A673 (cell line): ENCODE results near the gene ARMC8. TPM values are rescaled to one million over a fixed set of nuclear protein-coding genes. Genes with fewer than 3 reads are reported as not detected.

ENCODE experiments used
- BruUV-seq: library from RNA; stranded (reverse); fragments of 400-500 nt; replicated peaks from 2 replicates; lab custom pipeline; 2021; lab: Mats Ljungman, UMichigan
- CTCF ChIA-PET: fragments of 300-600 bp; sonication (Branson Sonifier 250); formaldehyde crosslinking; loops from one replicate; lab custom pipeline; 2022; ENCODE audit warnings: antibody characterized with exemption; lab: Charles Lee
- POLR2A ChIA-PET: fragments of 300-600 bp; sonication (Branson Sonifier 250); formaldehyde crosslinking; loops from one replicate; lab custom pipeline; 2022; ENCODE audit warnings: antibody characterized with exemption; ENCODE audit not compliant: low non-redundant PET; lab: Charles Lee
- DNase-seq: peaks from one replicate; pipeline ENCODE4 v3.0.0-alpha.2; 2015; ENCODE audit warnings: low spot score
- H3K27ac ChIP-seq: fragments of 200-600 bp; sonication (generic); 2 replicates; pipeline ENCODE4 v1.5.1; 2016; ENCODE audit warnings: mixed run types, low read depth, mild to moderate bottlenecking, mixed read lengths, antibody characterized with exemption, low read length; ENCODE audit not compliant: poor library complexity, severe bottlenecking
- H3K27me3 ChIP-seq: fragments of 200-600 bp; sonication (generic); replicated peaks from 2 replicates; pipeline ENCODE4 v1.6.1; 2017; ENCODE audit warnings: mixed run types, low read depth, mild to moderate bottlenecking, mixed read lengths, antibody characterized with exemption, low read length; ENCODE audit not compliant: insufficient read depth, poor library complexity
- H3K36me3 ChIP-seq: fragments of 200-600 bp; sonication (generic); 2 replicates; pipeline ENCODE4 v1.6.1; 2016; ENCODE audit warnings: mixed run types, mild to moderate bottlenecking, mixed read lengths, antibody characterized with exemption, low read length; ENCODE audit not compliant: insufficient read depth, poor library complexity, severe bottlenecking
- H3K4me1 ChIP-seq: fragments of 200-600 bp; sonication (generic); 2 replicates; pipeline ENCODE4 v1.6.1; 2017; ENCODE audit warnings: mixed run types, mild to moderate bottlenecking, mixed read lengths, antibody characterized with exemption, low read length; ENCODE audit not compliant: insufficient read depth, poor library complexity, severe bottlenecking
- H3K4me3 ChIP-seq: fragments of 200-600 bp; sonication (generic); 2 replicates; pipeline ENCODE4 v1.5.1; 2016; ENCODE audit warnings: low read depth, mixed run types, mild to moderate bottlenecking, mixed read lengths, low read length; ENCODE audit not compliant: poor library complexity, severe bottlenecking
- H3K9me3 ChIP-seq: fragments of 200-600 bp; sonication (generic); 2 replicates; pipeline ENCODE4 v1.6.1; 2016; ENCODE audit warnings: mixed run types, low read depth, mild to moderate bottlenecking, mixed read lengths, antibody characterized with exemption, low read length; ENCODE audit not compliant: poor library complexity, severe bottlenecking
- CTCF ChIP-seq: fragments of 300-800, 200-600 bp; sonication (generic); conservative IDR thresholded peaks from 2 replicates; pipeline ENCODE4 v1.5.1; 2017; ENCODE audit warnings: low read depth, mild to moderate bottlenecking, antibody characterized with exemption, low read length, moderate library complexity, mixed read lengths
- EZH2 ChIP-seq: fragments of 200-600 bp; sonication (generic); IDR thresholded peaks from 2 replicates; pipeline ENCODE4 v1.6.1; 2017; ENCODE audit warnings: borderline replicate concordance, low read depth, mild to moderate bottlenecking, mixed read lengths, antibody characterized with exemption, low read length; ENCODE audit not compliant: poor library complexity, severe bottlenecking
- intact Hi-C: fragments of 100-400 bp; cut with micrococcal nuclease; formaldehyde crosslinking; loops from one replicate; pipeline ENCODE4 v1.10.0; 2022; ENCODE audit not compliant: unreplicated experiment
- total RNA-seq: library from RNA; stranded (reverse); gene quantifications from 2 replicates; pipeline ENCODE4 v1.2.3, GENCODE V29; 2021

Gene ARMC8
- total RNA-seq, 1 experiment from 2014 or later: 55.8 TPM

GRCh38 chr3:138227650-138228049, 40.5 kb downstream of the ARMC8 start:
- no peaks in the 10 kb centered on the region for H3K27me3 ChIP-seq
- TF ChIP-seq EZH2 (no peak), CTCF (no peak)
- H3K36me3 ChIP-seq: peaks cover 47% of the 10 kb centered on the region
- no peaks in the 10 kb centered on the region for H3K4me1 ChIP-seq
- BruUV-seq: no TSS peak
- intact Hi-C loops: no loop called here
- no peak overlapping the region for H3K4me3 ChIP-seq
- CTCF ChIA-PET: no interaction called here
- no peaks in the 10 kb centered on the region for H3K9me3 ChIP-seq
- DNase-seq: peak; percentile 52
- POLR2A ChIA-PET: no interaction called here
- H3K27ac ChIP-seq: no peak overlapping the region

GRCh38 chr3:138230525-138230924, 43.4 kb downstream of the ARMC8 start:
- POLR2A ChIA-PET: no interaction called here
- no peak overlapping the region for H3K27ac ChIP-seq
- TF ChIP-seq CTCF: no peak
- no peak for TF ChIP-seq EZH2
- no peaks in the 10 kb centered on the region for H3K4me1 ChIP-seq
- no peaks in the 10 kb centered on the region for H3K27me3 ChIP-seq
- CTCF ChIA-PET: no interaction called here
- no TSS peak for BruUV-seq
- intact Hi-C loops: no loop called here
- H3K9me3 ChIP-seq: no peaks in the 10 kb centered on the region
- H3K36me3 ChIP-seq: peaks cover 33% of the 10 kb centered on the region
- no peak for DNase-seq
- H3K4me3 ChIP-seq: no peak overlapping the region

GRCh38 chr3:138232705-138233364, 45.7 kb downstream of the ARMC8 start:
- Histone ChIP-seq H3K36me3 (peaks cover 46% of the 10 kb centered on the region), H3K27ac (no peak overlapping the region), H3K9me3 (no peaks in the 10 kb centered on the region), H3K27me3 (no peaks in the 10 kb centered on the region), H3K4me3 (no peak overlapping the region), H3K4me1 (no peaks in the 10 kb centered on the region)
- intact Hi-C loops: no loop called here
- TF ChIP-seq CTCF (no peak), EZH2 (no peak)
- no peak for DNase-seq
- ChIA-PET CTCF (no interaction called here), POLR2A (no interaction called here)
- no TSS peak for BruUV-seq
